ENCODE measurements around the gene CMC2. TPM values are rescaled to one million over a fixed set of nuclear protein-coding genes. Genes with fewer than 3 reads are reported as not detected.
A peak's percentile ranks its signal among the peaks of the same experiment; 100 is the strongest.

Gene CMC2
- total and polyA plus RNA-seq, 9 of the 15 experiments (the other 6 are each of a cell fraction or from before 2014, with no cell fraction given) = 122 to 501 (median 172) TPM

GRCh38 chr16:81006813-81007695 is at the start of gene CMC2, which contains the start of gene CENPN (continued):
- TF ChIP-seq, protein P1, sequence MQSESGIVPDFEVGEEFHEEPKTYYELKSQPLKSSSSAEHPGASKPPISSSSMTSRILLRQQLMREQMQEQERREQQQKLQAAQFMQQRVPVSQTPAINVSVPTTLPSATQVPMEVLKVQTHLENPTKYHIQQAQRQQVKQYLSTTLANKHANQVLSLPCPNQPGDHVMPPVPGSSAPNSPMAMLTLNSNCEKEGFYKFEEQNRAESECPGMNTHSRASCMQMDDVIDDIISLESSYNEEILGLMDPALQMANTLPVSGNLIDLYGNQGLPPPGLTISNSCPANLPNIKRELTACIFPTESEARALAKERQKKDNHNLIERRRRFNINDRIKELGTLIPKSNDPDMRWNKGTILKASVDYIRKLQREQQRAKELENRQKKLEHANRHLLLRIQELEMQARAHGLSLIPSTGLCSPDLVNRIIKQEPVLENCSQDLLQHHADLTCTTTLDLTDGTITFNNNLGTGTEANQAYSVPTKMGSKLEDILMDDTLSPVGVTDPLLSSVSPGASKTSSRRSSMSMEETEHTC (IDR thresholded peaks at IDR 0.05) = peak; percentile 38; the same call in 1 of the 2 replicates
- no peak for TF ChIP-seq POLR3G (IDR thresholded peaks at IDR 0.05; ENCODE audit: extremely low read depth, insufficient read length, insufficient replicate concordance)
- TF ChIP-seq TSC22D4 (tag; IDR thresholded peaks at IDR 0.05) = no peak
- TF ChIP-seq CHD2 (IDR thresholded peaks at IDR 0.05; ENCODE audit: low read depth, low read length) = peak; percentile 33
- peak; percentile 98 for TF ChIP-seq RAD51 (IDR thresholded peaks at IDR 0.05; ENCODE audit: borderline replicate concordance, low read depth)
- peak; percentile 92 for TF ChIP-seq ZNF384 (IDR thresholded peaks at IDR 0.05; ENCODE audit: low read depth, low read length)
- no peak for TF ChIP-seq SMARCB1 (IDR thresholded peaks at IDR 0.05; ENCODE audit: insufficient read length, low read depth)
- TF ChIP-seq, protein P2, sequence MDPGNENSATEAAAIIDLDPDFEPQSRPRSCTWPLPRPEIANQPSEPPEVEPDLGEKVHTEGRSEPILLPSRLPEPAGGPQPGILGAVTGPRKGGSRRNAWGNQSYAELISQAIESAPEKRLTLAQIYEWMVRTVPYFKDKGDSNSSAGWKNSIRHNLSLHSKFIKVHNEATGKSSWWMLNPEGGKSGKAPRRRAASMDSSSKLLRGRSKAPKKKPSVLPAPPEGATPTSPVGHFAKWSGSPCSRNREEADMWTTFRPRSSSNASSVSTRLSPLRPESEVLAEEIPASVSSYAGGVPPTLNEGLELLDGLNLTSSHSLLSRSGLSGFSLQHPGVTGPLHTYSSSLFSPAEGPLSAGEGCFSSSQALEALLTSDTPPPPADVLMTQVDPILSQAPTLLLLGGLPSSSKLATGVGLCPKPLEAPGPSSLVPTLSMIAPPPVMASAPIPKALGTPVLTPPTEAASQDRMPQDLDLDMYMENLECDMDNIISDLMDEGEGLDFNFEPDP (CRISPR knock-in tag; IDR thresholded peaks at IDR 0.05) = 0 out of 2 replicates have a peak, but pooled peaks have one; percentile 13
- peak; percentile 86 for TF ChIP-seq ZNF740 (CRISPR knock-in tag; IDR thresholded peaks at IDR 0.05)
- no peak for TF ChIP-seq ZNF740 (tag; IDR thresholded peaks at IDR 0.05)
- TF ChIP-seq ZNF551 (CRISPR knock-in tag; IDR thresholded peaks at IDR 0.05) = no peak
- TF ChIP-seq RCOR1 (IDR thresholded peaks at IDR 0.05; ENCODE audit: borderline replicate concordance in 1 of 2, low read depth in 2 of 2, low read length in 2 of 2) = peak in 1 of 2 experiments; percentile 18; a peak in 2 of 4 replicates
- peak; percentile 56; the same call in 1 of the 2 replicates for TF ChIP-seq MYC (IDR thresholded peaks at IDR 0.05; ENCODE audit: low read depth, low read length)
- TF ChIP-seq MYC (CRISPR knock-in tag; IDR thresholded peaks at IDR 0.05; ENCODE audit: borderline replicate concordance, low read depth) = peak; percentile 62
- TF ChIP-seq ERF (CRISPR knock-in tag; IDR thresholded peaks at IDR 0.05) = peak; percentile 64; the same call in 1 of the 2 replicates
- TF ChIP-seq PTBP1 (IDR thresholded peaks at IDR 0.05; ENCODE audit: low read depth, low read length) = no peak
- TF ChIP-seq HMGXB4 (CRISPR knock-in tag; IDR thresholded peaks at IDR 0.05) = peak; percentile 95; the same call in 1 of the 2 replicates
- TF ChIP-seq MAFF (IDR thresholded peaks at IDR 0.05; ENCODE audit: low read length) = peak; percentile 68; the same call in 1 of the 2 replicates
- no peak; the same call in 1 of the 2 replicates for TF ChIP-seq ZNF830 (CRISPR knock-in tag; IDR thresholded peaks at IDR 0.05)
- TF ChIP-seq TOE1 (IDR thresholded peaks at IDR 0.05; ENCODE audit: borderline replicate concordance) = peak; percentile 99
- no peak; the same call in 1 of the 2 replicates for TF ChIP-seq TOE1 (CRISPR knock-in tag; IDR thresholded peaks at IDR 0.05; ENCODE audit: borderline replicate concordance, low read depth)
- no peak for TF ChIP-seq SMAD2 (IDR thresholded peaks at IDR 0.05; ENCODE audit: low read depth, low read length)
- TF ChIP-seq BCL6 (CRISPR knock-in tag; IDR thresholded peaks at IDR 0.05) = no peak
